Gastrocnemius medialis (tissue), 4 donors: ENCODE data around the gene AIG1. TPM values are rescaled to one million over a fixed set of nuclear protein-coding genes. Genes with fewer than 3 reads are reported as not detected.

Experiments
- ATAC-seq, 2 donors: fragments of 150-250 bp; one replicate each; pipeline ENCODE4 v1.9.1; 2016
- DNase-seq, 2 donors: peaks; one replicate each; pipeline ENCODE4 v3.0.0-alpha.2; 2019
- H3K27ac ChIP-seq, 4 donors: fragments of 200-600 bp; sonication (generic); 1 replicate in 1 of 4; 2 replicates in 3 of 4; pipeline ENCODE4 v1.5.1; 2016 to 2018; ENCODE audit warnings: mild to moderate bottlenecking in 2 of 4, moderate library complexity in 1 of 4
- H3K27me3 ChIP-seq, 3 donors: fragments of 200-600 bp; sonication (generic) in 2 of 3; 1 replicate in 1 of 3; 2 replicates in 2 of 3; pipeline versions ENCODE4 v1.5.1 to v1.6.0; 2016 to 2019; ENCODE audit warnings: mild to moderate bottlenecking in 1 of 3, moderate library complexity in 1 of 3
- H3K36me3 ChIP-seq, 2 donors: fragments of 200-600 bp; sonication (generic) in 1 of 2; one replicate each; pipeline ENCODE4 v1.5.1; 2017 to 2018
- H3K4me1 ChIP-seq, 2 donors: fragments of 200-600 bp; sonication (generic) in 1 of 2; one replicate each; pipeline ENCODE4 v1.5.1; 2016 to 2017; ENCODE audit warnings: mild to moderate bottlenecking in 2 of 2
- H3K4me3 ChIP-seq, 4 donors: fragments of 200-600 bp; sonication (generic) in 3 of 4; 1 replicate in 1 of 4; 2 replicates in 3 of 4; pipeline ENCODE4 v1.5.1; 2016 to 2019; ENCODE audit warnings: mild to moderate bottlenecking in 2 of 4
- H3K9me3 ChIP-seq, 3 donors: fragments of 200-600 bp; sonication (generic) in 2 of 3; 1 replicate in 1 of 3; 2 replicates in 2 of 3; pipeline ENCODE4 v1.5.1; 2016 to 2019
- POLR2A ChIP-seq, 2 donors: fragments of 450-650 bp; IDR thresholded peaks; one replicate each; pipeline ENCODE4 v1.6.1; 2017; ENCODE audit warnings: antibody characterized with exemption in 2 of 2, mild to moderate bottlenecking in 2 of 2, moderate library complexity in 2 of 2
- in situ Hi-C, 4 donors: fragments of 200-750 bp; cut with MboI; loops; one replicate each; pipeline versions ENCODE4 v1.15.0 to v1.8.0; 2017; ENCODE audit warnings: low sequenced_read_pairs in 4 of 4
- intact Hi-C: fragments of 100-400 bp; cut with DNase I; formaldehyde crosslinking; loops from one replicate; pipeline ENCODE4 v1.15.1; 2023; ENCODE audit warnings: low total_unique reads
- total RNA-seq, 4 donors: library from RNA; depleted of rRNA; stranded (reverse); fragments of >200 nt; gene quantifications; one replicate each; pipeline versions ENCODE4 v1.1.0 to v1.2.3, GENCODE V29; 2016
- TF ChIP-seq, protein P1 (sequence below), 5 experiments: fragments of 450-650 bp in 3 of 5; fragments of 200-600 bp in 2 of 5; sonication (generic) in 2 of 5; IDR thresholded peaks in 4 of 5; conservative IDR thresholded peaks in 1 of 5; 1 replicate in 4 of 5; 2 replicates in 1 of 5; pipeline ENCODE4 v1.5.1; 2016 to 2019; ENCODE audit warnings: antibody characterized with exemption in 5 of 5, mild to moderate bottlenecking in 3 of 5, moderate library complexity in 3 of 5

Gene AIG1
- total RNA-seq, 4 donors from 2014 or later, result 5.3 to 10.3 (median 5.7) TPM

DNA sequence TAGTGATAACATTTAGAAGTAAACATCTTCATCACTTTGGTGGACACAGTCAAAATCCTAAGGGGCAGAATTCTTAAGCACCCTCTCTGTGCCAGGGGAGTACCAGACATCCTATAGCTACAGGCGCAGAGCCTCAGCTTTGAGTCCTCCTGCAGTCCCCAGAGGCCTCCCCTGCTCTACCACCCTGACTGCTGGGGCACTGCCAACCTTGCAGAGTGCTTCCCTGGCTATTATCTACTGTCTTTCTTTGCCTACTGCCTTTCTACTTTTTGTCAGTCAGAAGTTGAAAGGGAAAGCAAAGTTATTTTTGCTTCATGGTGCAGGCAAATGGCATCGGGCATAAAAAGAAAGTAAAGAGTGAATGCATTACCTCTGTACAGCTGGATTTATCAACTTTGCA is 80.1 kb downstream of the AIG1 start:
- Histone ChIP-seq H3K36me3 (peaks cover 0 to 4% of the 10 kb centered on the region in 2 donors), H3K27ac (no peak overlapping the region), H3K4me3 (no peak overlapping the region), H3K9me3 (no peaks in the 10 kb centered on the region), H3K4me1 (no peaks in the 10 kb centered on the region), H3K27me3 (no peaks in the 10 kb centered on the region)
- intact Hi-C loops (no loop called here), in situ Hi-C loops (no loop called here)
- no peak for TF ChIP-seq POLR2A (IDR thresholded peaks at IDR 0.05)
- TF ChIP-seq, protein P1, sequence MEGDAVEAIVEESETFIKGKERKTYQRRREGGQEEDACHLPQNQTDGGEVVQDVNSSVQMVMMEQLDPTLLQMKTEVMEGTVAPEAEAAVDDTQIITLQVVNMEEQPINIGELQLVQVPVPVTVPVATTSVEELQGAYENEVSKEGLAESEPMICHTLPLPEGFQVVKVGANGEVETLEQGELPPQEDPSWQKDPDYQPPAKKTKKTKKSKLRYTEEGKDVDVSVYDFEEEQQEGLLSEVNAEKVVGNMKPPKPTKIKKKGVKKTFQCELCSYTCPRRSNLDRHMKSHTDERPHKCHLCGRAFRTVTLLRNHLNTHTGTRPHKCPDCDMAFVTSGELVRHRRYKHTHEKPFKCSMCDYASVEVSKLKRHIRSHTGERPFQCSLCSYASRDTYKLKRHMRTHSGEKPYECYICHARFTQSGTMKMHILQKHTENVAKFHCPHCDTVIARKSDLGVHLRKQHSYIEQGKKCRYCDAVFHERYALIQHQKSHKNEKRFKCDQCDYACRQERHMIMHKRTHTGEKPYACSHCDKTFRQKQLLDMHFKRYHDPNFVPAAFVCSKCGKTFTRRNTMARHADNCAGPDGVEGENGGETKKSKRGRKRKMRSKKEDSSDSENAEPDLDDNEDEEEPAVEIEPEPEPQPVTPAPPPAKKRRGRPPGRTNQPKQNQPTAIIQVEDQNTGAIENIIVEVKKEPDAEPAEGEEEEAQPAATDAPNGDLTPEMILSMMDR (IDR thresholded peaks at IDR 0.05 in 4 of 5, conservative IDR thresholded peaks at IDR 0.05 in 1 of 5), result no peak
- ATAC-seq, result no peak
- DNase-seq, result no peak

DNA sequence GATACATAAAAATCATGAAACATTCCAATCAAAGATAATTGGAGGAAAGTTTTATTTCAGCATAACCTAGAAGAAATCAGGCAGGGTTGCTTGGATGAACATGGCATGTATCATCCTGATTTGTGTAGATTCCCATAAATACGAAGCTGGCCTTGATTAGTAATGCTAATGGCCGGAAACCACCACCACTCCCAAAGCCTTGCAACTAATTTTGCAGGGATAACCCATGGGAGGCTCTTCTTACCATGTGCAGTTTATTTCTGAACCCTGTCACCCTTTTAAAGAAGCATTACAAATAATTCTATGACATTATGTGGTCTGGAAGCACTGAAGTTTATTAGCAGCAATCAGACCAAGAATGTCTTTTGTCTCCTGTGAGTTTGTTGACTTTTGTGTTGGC is 80.8 kb downstream of the AIG1 start:
- no peak overlapping the region for H3K27ac ChIP-seq
- H3K36me3 ChIP-seq, result peaks cover 0 to 4% of the 10 kb centered on the region in 2 donors
- no peak overlapping the region for H3K4me3 ChIP-seq
- TF ChIP-seq POLR2A (IDR thresholded peaks at IDR 0.05), result no peak
- TF ChIP-seq, protein P1 (IDR thresholded peaks at IDR 0.05 in 4 of 5, conservative IDR thresholded peaks at IDR 0.05 in 1 of 5), result no peak
- no peaks in the 10 kb centered on the region for H3K27me3 ChIP-seq
- intact Hi-C loops (no loop called here), in situ Hi-C loops (no loop called here)
- no peaks in the 10 kb centered on the region for H3K9me3 ChIP-seq
- no peaks in the 10 kb centered on the region for H3K4me1 ChIP-seq
- DNase-seq (no peak), ATAC-seq (no peak)

DNA sequence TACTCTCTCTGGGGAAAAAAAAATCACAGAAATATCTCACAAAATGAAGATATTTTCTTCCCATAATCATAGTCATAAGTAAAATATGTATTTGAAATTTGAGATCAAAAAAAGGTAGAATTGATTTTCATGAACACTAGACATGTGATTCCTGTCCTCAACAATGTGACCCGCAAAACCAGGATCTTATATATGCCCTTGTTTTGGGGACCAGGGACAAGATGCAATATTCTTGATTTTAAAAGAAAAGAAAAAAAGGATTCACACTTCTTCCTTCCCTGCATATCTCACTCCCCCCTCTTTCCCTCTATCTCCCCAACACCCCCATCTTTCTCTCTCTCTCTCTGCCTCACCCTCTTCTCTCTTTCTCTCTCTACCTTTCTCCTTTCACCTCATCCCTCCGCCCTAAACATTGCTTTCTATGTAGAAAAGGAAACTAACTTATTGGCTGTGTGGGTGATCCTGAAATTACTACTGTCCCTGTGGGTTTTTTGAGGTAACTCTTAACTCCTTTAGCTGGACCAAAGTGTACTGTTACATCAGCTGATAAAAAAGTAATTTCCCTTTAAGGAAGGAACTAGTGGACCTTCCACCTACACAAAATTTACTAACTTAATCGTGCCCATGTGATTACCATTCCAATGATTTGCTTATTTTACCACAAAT is 85.6 kb downstream of the AIG1 start:
- H3K4me3 ChIP-seq, result no peak overlapping the region
- no peaks in the 10 kb centered on the region for H3K36me3 ChIP-seq
- H3K4me1 ChIP-seq, result no peaks in the 10 kb centered on the region
- H3K27ac ChIP-seq, result no peak overlapping the region
- in situ Hi-C loops, result no loop called here
- intact Hi-C loops, result no loop called here
- TF ChIP-seq, protein P1 (IDR thresholded peaks at IDR 0.05 in 4 of 5, conservative IDR thresholded peaks at IDR 0.05 in 1 of 5), result no peak
- no peak for TF ChIP-seq POLR2A (IDR thresholded peaks at IDR 0.05)
- no peaks in the 10 kb centered on the region for H3K9me3 ChIP-seq
- ATAC-seq (no peak), DNase-seq (no peak)
- H3K27me3 ChIP-seq, result no peaks in the 10 kb centered on the region

DNA sequence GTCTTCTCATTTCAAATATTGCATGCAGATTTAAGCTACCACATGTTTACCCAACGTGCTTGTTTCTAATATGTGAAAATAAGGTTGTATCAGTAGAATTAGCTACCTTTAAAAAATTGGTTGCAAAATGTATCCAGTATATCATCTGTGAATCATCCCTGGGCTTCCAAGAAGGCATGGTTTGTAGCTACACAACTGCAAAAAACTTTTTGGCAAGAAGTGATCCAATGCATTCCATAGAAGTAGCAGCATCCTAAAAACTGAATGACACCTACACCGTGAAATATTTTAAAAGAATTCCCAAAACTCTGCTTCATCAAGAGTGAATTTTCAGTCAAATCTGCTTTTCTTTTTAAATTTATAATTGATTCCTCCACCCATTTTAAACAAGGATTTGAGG is 89.1 kb downstream of the AIG1 start:
- intact Hi-C loops, result no loop called here
- no peak overlapping the region for H3K27ac ChIP-seq
- no peaks in the 10 kb centered on the region for H3K36me3 ChIP-seq
- no peak for TF ChIP-seq POLR2A (IDR thresholded peaks at IDR 0.05)
- TF ChIP-seq, protein P1 (IDR thresholded peaks at IDR 0.05 in 4 of 5, conservative IDR thresholded peaks at IDR 0.05 in 1 of 5), result no peak
- H3K4me3 ChIP-seq, result no peak overlapping the region
- DNase-seq (no peak), ATAC-seq (no peak)
- no peaks in the 10 kb centered on the region for H3K27me3 ChIP-seq
- no peaks in the 10 kb centered on the region for H3K9me3 ChIP-seq
- H3K4me1 ChIP-seq, result no peaks in the 10 kb centered on the region
- in situ Hi-C loops, result no loop called here

DNA sequence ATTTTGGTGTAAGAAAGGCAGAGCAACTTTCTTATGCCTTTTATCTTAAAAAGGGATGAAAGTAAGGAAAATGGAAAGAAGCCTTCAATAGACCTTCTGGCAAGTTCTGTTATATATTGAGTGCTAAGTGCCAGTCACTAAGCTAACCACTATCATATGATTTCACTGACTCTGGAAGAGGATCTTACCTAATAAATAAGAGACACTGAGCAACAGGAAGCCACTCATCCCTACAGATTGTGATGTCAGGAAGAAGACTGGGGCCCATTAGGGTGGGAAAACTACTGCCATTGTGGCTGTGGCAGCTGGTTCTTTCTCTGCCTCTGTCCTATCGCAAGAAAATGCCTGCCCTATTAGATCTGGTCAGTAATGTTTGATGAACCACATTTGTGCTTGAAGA is 89.6 kb downstream of the AIG1 start:
- H3K27ac ChIP-seq, result no peak overlapping the region
- no peaks in the 10 kb centered on the region for H3K9me3 ChIP-seq
- H3K4me3 ChIP-seq, result no peak overlapping the region
- no peaks in the 10 kb centered on the region for H3K27me3 ChIP-seq
- TF ChIP-seq POLR2A (IDR thresholded peaks at IDR 0.05), result no peak
- TF ChIP-seq, protein P1 (IDR thresholded peaks at IDR 0.05 in 4 of 5, conservative IDR thresholded peaks at IDR 0.05 in 1 of 5), result no peak
- in situ Hi-C loops (no loop called here), intact Hi-C loops (no loop called here)
- no peaks in the 10 kb centered on the region for H3K36me3 ChIP-seq
- no peak for ATAC-seq
- H3K4me1 ChIP-seq, result no peaks in the 10 kb centered on the region
- DNase-seq, result no peak
